ENCODE measurements around the gene ZDHHC14.

ZDHHC14 gene

DNA sequence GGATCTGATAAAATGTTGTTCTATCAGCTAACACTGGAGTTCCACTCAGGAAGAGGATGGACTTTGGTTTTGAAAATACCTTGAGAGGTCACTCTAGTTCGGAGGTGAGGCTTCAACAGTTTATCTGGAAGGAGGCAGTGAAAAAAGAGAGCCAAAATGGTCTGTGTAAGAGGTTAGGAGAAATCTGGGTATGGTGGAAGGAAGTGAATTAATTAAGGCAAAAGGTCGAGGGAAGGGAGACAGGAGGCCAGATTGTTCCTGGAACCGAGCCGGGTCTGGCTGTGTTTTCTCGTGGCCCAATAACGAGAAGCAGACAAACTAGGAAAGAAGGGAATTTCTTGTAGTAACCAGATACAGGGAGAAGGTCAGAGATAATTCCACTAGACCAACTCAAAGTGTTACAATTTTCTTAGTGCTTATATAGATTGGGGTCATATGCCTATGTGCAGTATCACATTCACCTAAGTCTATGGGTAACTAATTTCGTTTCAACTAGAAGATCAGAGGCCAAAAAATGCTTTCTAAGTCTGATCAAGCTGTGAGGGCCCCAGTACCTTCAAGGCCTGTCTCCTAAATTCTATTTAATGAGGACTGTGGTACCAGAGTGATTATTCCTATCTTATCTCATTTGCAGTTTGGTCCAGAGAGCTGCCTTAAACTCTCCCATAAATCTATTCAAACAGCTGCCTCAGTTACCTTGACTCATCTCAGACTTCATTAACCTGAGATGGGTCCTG is 346.1 kb downstream of the ZDHHC14 start:
- no peak for DNase-seq
